Large intestine (tissue), 3 donors: ENCODE data around the gene ARHGAP21. TPM values are rescaled to one million over a fixed set of nuclear protein-coding genes. Genes with fewer than 3 reads are reported as not detected.
A peak's percentile ranks its signal among the peaks of the same experiment; 100 is the strongest.

Experiments
- DNase-seq, 2 donors: peaks; one replicate each; pipeline versions ENCODE4 v3.0.0 to v3.0.0-alpha.2; 2013
- H3K27ac ChIP-seq: one replicate; pipeline ENCODE4 v1.5.1; 2013; ENCODE audit warnings: low read length
- H3K27me3 ChIP-seq: 2 replicates; pipeline ENCODE4 v1.6.1; 2013; ENCODE audit warnings: low read length; ENCODE audit not compliant: control insufficient read depth, insufficient read depth
- H3K36me3 ChIP-seq: 2 replicates; pipeline ENCODE4 v1.6.1; 2013; ENCODE audit warnings: low read length; ENCODE audit not compliant: control insufficient read depth, insufficient read depth
- H3K4me1 ChIP-seq: one replicate; pipeline ENCODE4 v1.6.1; 2013; ENCODE audit warnings: low read length; ENCODE audit not compliant: control insufficient read depth, insufficient read depth
- H3K4me3 ChIP-seq: one replicate; pipeline ENCODE4 v1.5.1; 2013; ENCODE audit warnings: low read length
- H3K9me3 ChIP-seq: one replicate; pipeline ENCODE4 v1.6.1; 2013; ENCODE audit warnings: mild to moderate bottlenecking, low read depth, low read length, moderate library complexity; ENCODE audit not compliant: control insufficient read depth
- WGBS: methylation state at CpG from one replicate; pipeline ENCODE4 v1.1.5; 2013; ENCODE audit warnings: low lambda C conversion rate; ENCODE audit not compliant: insufficient coverage; 5-methylcytosine and 5-hydroxymethylcytosine counted together
- polyA plus RNA-seq: library from polyadenylated mRNA; unstranded; fragments of 120-200 nt; gene quantifications from one replicate; pipeline ENCODE4 v1.2.1, GENCODE V29; 2013

Gene ARHGAP21
- polyA plus RNA-seq, 1 donor: 55.4 TPM

DNA sequence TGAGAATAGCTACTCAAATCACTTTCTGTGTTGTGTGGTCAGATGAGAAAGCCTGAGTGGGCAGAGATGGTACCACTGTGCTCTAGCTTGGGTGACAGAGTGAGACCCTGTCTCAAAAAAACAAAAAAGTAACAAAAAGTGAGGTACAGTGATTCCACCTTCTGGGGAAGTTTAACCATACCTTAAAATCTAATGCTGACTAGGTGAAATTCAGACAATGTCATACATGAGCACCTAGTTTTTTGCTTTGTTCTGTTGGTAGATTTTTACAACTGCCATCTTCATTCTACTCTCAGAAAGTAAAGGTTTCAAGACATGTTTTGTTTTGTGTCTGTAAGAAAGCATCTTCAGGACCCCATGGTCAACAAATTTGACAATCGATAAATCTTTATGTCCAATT lies 144.2 kb downstream of the ARHGAP21 start:
- Histone ChIP-seq H3K27me3 (no peaks in the 10 kb centered on the region), H3K4me3 (no peak overlapping the region), H3K9me3 (no peaks in the 10 kb centered on the region), H3K36me3 (peaks cover 2% of the 10 kb centered on the region), H3K4me1 (no peaks in the 10 kb centered on the region), H3K27ac (no peak overlapping the region)
- DNase-seq: no peak
- WGBS: no CpG with 5 or more reads among the region's 1 CpG

DNA sequence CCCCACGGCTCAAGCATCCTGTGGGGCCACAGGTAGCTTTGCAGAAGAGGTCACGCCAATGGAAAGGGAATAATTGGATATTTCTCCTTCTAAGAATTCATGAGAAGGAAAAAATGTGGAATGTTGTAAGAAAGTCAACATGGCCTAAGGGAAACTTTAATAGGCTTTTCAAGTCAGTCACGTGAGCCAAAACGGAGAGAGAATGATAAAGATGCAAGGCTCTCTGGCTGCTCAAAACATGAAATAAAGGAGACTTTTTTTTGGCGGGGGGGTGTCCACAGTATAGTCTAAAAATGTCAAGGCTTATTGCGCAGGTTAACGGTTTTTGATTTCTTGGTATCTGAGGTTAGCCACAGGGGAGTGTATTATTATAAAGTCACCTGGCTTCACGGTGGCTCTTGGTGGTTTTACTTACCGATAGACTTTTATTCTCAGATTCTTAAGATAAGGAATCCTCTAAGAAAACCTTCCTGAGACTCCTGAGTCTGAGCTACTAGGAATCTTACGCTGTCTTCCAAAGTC lies 148.1 kb downstream of the ARHGAP21 start:
- no peaks in the 10 kb centered on the region for H3K36me3 ChIP-seq
- no peaks in the 10 kb centered on the region for H3K27me3 ChIP-seq
- no peak overlapping the region for H3K27ac ChIP-seq
- no peak for DNase-seq
- H3K4me1 ChIP-seq: no peaks in the 10 kb centered on the region
- 70% methylated on average over 5 of the region's 10 CpGs for WGBS
- H3K9me3 ChIP-seq: no peaks in the 10 kb centered on the region
- no peak overlapping the region for H3K4me3 ChIP-seq

GRCh38 chr10:24574578-24575155 lies 149.0 kb downstream of the ARHGAP21 start:
- no peak for DNase-seq
- no peaks in the 10 kb centered on the region for H3K4me1 ChIP-seq
- no peak overlapping the region for H3K4me3 ChIP-seq
- H3K9me3 ChIP-seq: no peaks in the 10 kb centered on the region
- no peaks in the 10 kb centered on the region for H3K36me3 ChIP-seq
- WGBS: no CpG with 5 or more reads among the region's 3 CpGs
- H3K27ac ChIP-seq: no peak overlapping the region
- no peaks in the 10 kb centered on the region for H3K27me3 ChIP-seq

- WGBS: no CpG with 5 or more reads among the region's 9 CpGs
Measured at GRCh38 chr10:24574161-24574560, 149.5 kb downstream of the ARHGAP21 start.

GRCh38 chr10:24571870-24572450 lies 151.7 kb downstream of the ARHGAP21 start:
- Histone ChIP-seq H3K4me3 (no peak overlapping the region), H3K36me3 (no peaks in the 10 kb centered on the region), H3K4me1 (no peaks in the 10 kb centered on the region), H3K9me3 (no peaks in the 10 kb centered on the region), H3K27me3 (no peaks in the 10 kb centered on the region), H3K27ac (no peak overlapping the region)
- no peak for DNase-seq
- WGBS: no CpG with 5 or more reads among the region's 7 CpGs

More at GRCh38 chr10:24574161-24574560, 149.5 kb downstream of the ARHGAP21 start:
- Histone ChIP-seq H3K4me1 (no peaks in the 10 kb centered on the region), H3K27me3 (no peaks in the 10 kb centered on the region), H3K9me3 (no peaks in the 10 kb centered on the region), H3K4me3 (no peak overlapping the region), H3K36me3 (no peaks in the 10 kb centered on the region), H3K27ac (no peak overlapping the region)
- DNase-seq: no peak

DNA sequence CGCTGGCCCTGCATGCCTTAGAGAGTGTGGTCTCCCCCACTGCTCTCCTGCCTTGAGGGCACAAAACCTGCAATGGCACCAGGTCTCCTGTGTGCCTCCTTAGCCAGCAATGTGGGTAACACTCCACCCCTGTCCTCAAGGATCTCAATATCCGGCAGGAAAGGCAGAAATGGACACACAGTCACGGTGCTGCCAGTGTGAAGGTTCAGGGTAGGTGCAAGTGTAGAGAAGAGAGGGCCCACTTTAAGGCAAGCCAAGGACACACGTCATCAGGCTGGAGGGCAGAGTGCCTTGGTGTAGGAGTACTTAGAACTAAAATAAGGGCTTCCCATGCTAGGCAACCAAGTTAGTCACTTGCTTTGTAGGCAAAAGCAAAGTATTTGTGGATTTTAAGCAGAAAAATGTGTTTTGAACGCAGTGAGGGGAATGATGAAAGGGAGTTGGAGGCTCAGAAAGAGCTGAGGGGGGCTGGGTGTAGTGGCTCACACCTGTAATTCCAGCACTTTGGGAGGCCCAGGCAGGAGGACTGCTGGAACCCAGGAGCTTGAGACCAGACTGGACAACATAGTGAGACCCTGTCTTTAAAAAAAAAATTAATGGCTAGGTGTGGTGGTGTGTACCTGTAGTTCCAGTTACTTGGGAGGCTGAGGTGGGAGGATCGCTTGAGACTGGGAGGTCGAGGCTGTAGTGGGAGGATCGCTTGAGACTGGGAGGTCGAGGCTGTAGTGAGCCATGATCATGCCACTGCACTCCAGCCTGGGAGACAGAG lies 152.8 kb downstream of the ARHGAP21 start:
- no peaks in the 10 kb centered on the region for H3K9me3 ChIP-seq
- no peaks in the 10 kb centered on the region for H3K36me3 ChIP-seq
- no CpG with 5 or more reads among the region's 9 CpGs for WGBS
- H3K27ac ChIP-seq: no peak overlapping the region
- DNase-seq: no peak
- H3K4me1 ChIP-seq: no peaks in the 10 kb centered on the region
- H3K27me3 ChIP-seq: no peaks in the 10 kb centered on the region
- H3K4me3 ChIP-seq: no peak overlapping the region

- no peak for DNase-seq
- H3K36me3 ChIP-seq: no peaks in the 10 kb centered on the region
- H3K9me3 ChIP-seq: no peaks in the 10 kb centered on the region
- no peaks in the 10 kb centered on the region for H3K4me1 ChIP-seq
- no peaks in the 10 kb centered on the region for H3K27me3 ChIP-seq
- H3K4me3 ChIP-seq: no peak overlapping the region
- no CpG with 5 or more reads among the region's 12 CpGs for WGBS
- no peak overlapping the region for H3K27ac ChIP-seq
Measured at GRCh38 chr10:24569828-24570657, 153.6 kb downstream of the ARHGAP21 start.

- Histone ChIP-seq H3K27ac (no peak overlapping the region), H3K4me3 (no peak overlapping the region), H3K36me3 (no peaks in the 10 kb centered on the region), H3K27me3 (no peaks in the 10 kb centered on the region), H3K4me1 (no peaks in the 10 kb centered on the region), H3K9me3 (no peaks in the 10 kb centered on the region)
- peak in 1 of 2 donors; percentile 14 for DNase-seq
- no CpG with 5 or more reads among the region's 13 CpGs for WGBS
Measured at GRCh38 chr10:24569330-24569796, 154.3 kb downstream of the ARHGAP21 start.

DNA sequence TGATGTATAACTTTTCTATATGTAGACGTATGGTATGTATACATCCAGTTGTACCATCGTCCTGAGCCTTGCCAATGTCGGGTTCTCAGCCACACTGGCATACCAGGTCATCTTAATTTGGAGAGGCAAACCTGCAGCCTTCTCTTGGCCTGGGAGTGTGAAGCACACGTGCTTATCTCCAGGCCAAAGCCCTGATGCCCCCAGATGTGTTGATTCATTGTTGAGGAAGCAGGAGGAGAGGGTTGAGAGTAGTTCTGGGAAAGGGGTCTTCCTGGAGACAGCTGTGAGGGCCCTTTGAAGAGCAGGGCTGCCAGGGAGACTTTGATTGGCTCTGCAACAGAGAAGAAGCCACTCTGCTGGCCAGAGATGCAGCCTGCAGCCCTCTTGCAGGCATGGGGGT lies 155.6 kb downstream of the ARHGAP21 start:
- DNase-seq: no peak
- H3K4me1 ChIP-seq: no peaks in the 10 kb centered on the region
- WGBS: no CpG with 5 or more reads among the region's 4 CpGs

GRCh38 chr10:24561453-24561852 lies 162.2 kb downstream of the ARHGAP21 start:
- no peak for DNase-seq
- no CpG with 5 or more reads among the region's 3 CpGs for WGBS
- Histone ChIP-seq H3K27me3 (no peaks in the 10 kb centered on the region), H3K4me1 (no peaks in the 10 kb centered on the region), H3K27ac (no peak overlapping the region), H3K9me3 (no peaks in the 10 kb centered on the region), H3K4me3 (no peak overlapping the region), H3K36me3 (no peaks in the 10 kb centered on the region)

More for the DNA sequence above, 155.6 kb downstream of the ARHGAP21 start:
- no peak overlapping the region for H3K27ac ChIP-seq
- no peak overlapping the region for H3K4me3 ChIP-seq
- H3K36me3 ChIP-seq: no peaks in the 10 kb centered on the region
- H3K27me3 ChIP-seq: no peaks in the 10 kb centered on the region
- no peaks in the 10 kb centered on the region for H3K9me3 ChIP-seq
